BE2C (cell line): ENCODE measurements around the gene EVL.

Source experiments
- DNase-seq: peaks from one replicate; pipeline ENCODE4 v3.0.0-alpha.2; 2020
- H3K27me3 ChIP-seq: fragments of 250-450 bp; sonication (Bioruptor Pico); 2 replicates; pipeline ENCODE4 v1.5.1; 2020; ENCODE audit warnings: mild to moderate bottlenecking
- H3K36me3 ChIP-seq: fragments of 250-450 bp; sonication (Bioruptor Pico); 2 replicates; pipeline ENCODE4 v1.5.1; 2020; ENCODE audit warnings: mild to moderate bottlenecking
- H3K4me1 ChIP-seq: fragments of 250-450 bp; sonication (Bioruptor Pico); 2 replicates; pipeline ENCODE4 v1.5.1; 2020
- H3K4me3 ChIP-seq: 2 replicates; pipeline ENCODE4 v1.5.1; 2011; ENCODE audit warnings: low read depth, low read length
- H3K9me3 ChIP-seq: fragments of 250-450 bp; sonication (Bioruptor Pico); 2 replicates; pipeline ENCODE4 v1.5.1; 2020
- TF ChIP-seq, protein P1 (sequence below): IDR thresholded peaks from 2 replicates; pipeline ENCODE4 v1.5.1; 2012; ENCODE audit warnings: mild to moderate bottlenecking, low read depth, low read length

EVL gene

GRCh38 chr14:100067481-100067880, 2.3 kb downstream of the EVL start:
- H3K36me3 ChIP-seq = no peaks in the 10 kb centered on the region
- no peaks in the 10 kb centered on the region for H3K27me3 ChIP-seq
- no peaks in the 10 kb centered on the region for H3K9me3 ChIP-seq
- H3K4me1 ChIP-seq = no peaks in the 10 kb centered on the region; the same call in 1 of the 2 replicates
- no peak for DNase-seq
- TF ChIP-seq, protein P1, sequence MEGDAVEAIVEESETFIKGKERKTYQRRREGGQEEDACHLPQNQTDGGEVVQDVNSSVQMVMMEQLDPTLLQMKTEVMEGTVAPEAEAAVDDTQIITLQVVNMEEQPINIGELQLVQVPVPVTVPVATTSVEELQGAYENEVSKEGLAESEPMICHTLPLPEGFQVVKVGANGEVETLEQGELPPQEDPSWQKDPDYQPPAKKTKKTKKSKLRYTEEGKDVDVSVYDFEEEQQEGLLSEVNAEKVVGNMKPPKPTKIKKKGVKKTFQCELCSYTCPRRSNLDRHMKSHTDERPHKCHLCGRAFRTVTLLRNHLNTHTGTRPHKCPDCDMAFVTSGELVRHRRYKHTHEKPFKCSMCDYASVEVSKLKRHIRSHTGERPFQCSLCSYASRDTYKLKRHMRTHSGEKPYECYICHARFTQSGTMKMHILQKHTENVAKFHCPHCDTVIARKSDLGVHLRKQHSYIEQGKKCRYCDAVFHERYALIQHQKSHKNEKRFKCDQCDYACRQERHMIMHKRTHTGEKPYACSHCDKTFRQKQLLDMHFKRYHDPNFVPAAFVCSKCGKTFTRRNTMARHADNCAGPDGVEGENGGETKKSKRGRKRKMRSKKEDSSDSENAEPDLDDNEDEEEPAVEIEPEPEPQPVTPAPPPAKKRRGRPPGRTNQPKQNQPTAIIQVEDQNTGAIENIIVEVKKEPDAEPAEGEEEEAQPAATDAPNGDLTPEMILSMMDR = no peak
- no peak overlapping the region for H3K4me3 ChIP-seq

DNA sequence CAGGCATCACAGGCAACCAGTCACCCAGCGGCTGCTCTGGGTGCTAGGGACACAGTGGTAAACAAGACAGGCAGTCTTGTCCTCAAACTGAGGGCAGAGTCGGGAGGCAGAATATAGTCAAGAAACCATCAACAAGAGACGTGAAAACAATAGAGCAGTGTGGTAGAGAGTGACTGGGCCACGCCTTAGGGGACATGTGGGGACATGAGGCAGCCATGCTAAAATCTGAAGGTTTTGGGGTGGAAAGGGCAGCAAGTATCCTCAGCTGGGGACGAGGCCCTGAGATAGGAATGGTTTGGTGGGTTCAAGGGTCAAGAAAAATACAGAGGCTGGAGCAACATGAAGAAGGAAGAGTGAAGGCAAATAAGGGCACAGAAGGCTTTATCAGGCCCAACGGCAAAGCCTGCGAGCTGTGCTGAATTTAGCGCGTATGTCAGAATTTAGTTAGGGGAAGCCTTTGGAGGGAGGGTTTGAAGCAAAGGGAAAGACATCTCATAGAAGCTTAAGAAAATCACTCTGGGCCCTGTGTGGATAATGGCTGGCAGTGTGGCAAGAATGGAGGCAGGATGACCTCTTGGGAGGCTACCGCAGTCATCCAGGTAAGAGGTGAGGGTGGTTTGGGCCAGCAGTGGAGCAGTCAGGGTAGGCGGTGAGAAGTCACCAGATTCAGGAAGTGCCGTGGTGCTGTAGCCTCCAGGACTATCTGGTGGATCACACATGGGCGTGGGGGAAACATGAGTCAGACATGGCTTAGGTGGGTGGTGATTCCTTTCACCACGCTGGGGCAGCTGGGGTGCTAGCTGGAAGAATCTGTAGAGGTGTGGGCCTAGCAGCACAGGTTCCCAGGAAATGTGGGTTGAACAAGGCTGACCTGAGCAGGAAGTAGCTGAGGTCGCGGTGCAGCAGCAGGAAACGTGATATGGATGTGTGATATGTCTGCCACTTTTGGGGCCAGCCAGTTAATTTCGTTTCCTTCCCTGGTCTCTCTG, 3.0 kb downstream of the EVL start:
- no peaks in the 10 kb centered on the region for H3K27me3 ChIP-seq
- no peak for DNase-seq
- TF ChIP-seq, protein P1 = no peak
- no peaks in the 10 kb centered on the region for H3K36me3 ChIP-seq
- H3K9me3 ChIP-seq = no peaks in the 10 kb centered on the region
- H3K4me3 ChIP-seq = no peak overlapping the region
- H3K4me1 ChIP-seq = no peaks in the 10 kb centered on the region; the same call in 1 of the 2 replicates

GRCh38 chr14:100069161-100069800, 4.1 kb downstream of the EVL start:
- Histone ChIP-seq H3K36me3 (no peaks in the 10 kb centered on the region), H3K4me3 (no peak overlapping the region), H3K4me1 (no peaks in the 10 kb centered on the region; the same call in 1 of the 2 replicates), H3K9me3 (no peaks in the 10 kb centered on the region), H3K27me3 (no peaks in the 10 kb centered on the region)
- DNase-seq = no peak
- TF ChIP-seq, protein P1 = no peak

GRCh38 chr14:100070310-100070709, 5.1 kb downstream of the EVL start:
- Histone ChIP-seq H3K4me3 (no peak overlapping the region), H3K36me3 (no peaks in the 10 kb centered on the region), H3K4me1 (peaks cover 3% of the 10 kb centered on the region), H3K27me3 (no peaks in the 10 kb centered on the region), H3K9me3 (no peaks in the 10 kb centered on the region)
- TF ChIP-seq, protein P1 = no peak
- DNase-seq = no peak

- H3K36me3 ChIP-seq = no peaks in the 10 kb centered on the region; the same call in 1 of the 2 replicates
- H3K4me1 ChIP-seq = peaks cover 14% of the 10 kb centered on the region
- no peak overlapping the region for H3K4me3 ChIP-seq
- DNase-seq = no peak
- no peaks in the 10 kb centered on the region for H3K27me3 ChIP-seq
- no peaks in the 10 kb centered on the region for H3K9me3 ChIP-seq
- TF ChIP-seq, protein P1 = no peak
These were observed 6.3 kb downstream of the EVL start for GRCh38 chr14:100071545-100071944.
